Right lobe of liver (tissue), 4 donors: ENCODE measurements around the gene TBC1D13.

ENCODE experiments used
- POLR2A ChIP-seq: fragments of 450-650 bp; IDR thresholded peaks from one replicate; pipeline ENCODE4 v1.6.1; 2017; ENCODE audit warnings: antibody characterized with exemption, mild to moderate bottlenecking
- TF ChIP-seq, protein P1 (sequence below), 4 donors: fragments of 200-600 bp in 3 of 4; fragments of 450-650 bp in 1 of 4; IDR thresholded peaks; one replicate each; pipeline versions ENCODE4 v1.5.1 to v1.8.0; 2016 to 2022; ENCODE audit warnings: antibody characterized with exemption in 4 of 4, mild to moderate bottlenecking in 2 of 4
- donor health status: DM: no; HTN: no; CAD: no.
- donor health status: DM: no; HTN: no; CAD: no.
- donor health status: DM: no; HTN: yes; CAD: no.

DNA sequence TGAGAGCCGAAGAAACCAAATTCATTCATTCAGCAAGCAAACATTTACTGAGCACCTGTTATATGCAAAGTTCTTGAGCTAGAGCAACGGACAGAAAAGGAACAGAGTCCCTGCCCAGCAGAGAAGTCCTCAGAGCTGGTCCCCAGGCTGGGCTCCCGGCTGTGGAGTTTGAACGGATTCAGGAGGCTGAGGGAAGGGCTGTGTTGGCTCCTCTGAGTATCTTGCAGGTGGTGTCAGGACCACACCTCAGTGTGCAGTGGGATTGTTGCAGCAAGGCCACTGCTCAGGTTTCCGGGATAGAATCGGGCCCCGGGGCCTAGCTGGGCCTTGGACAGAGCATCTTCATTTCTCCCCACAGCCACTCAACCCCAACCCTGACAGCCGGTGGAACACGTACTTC, 5.1 kb downstream of the TBC1D13 start:
- TF ChIP-seq, protein P1, sequence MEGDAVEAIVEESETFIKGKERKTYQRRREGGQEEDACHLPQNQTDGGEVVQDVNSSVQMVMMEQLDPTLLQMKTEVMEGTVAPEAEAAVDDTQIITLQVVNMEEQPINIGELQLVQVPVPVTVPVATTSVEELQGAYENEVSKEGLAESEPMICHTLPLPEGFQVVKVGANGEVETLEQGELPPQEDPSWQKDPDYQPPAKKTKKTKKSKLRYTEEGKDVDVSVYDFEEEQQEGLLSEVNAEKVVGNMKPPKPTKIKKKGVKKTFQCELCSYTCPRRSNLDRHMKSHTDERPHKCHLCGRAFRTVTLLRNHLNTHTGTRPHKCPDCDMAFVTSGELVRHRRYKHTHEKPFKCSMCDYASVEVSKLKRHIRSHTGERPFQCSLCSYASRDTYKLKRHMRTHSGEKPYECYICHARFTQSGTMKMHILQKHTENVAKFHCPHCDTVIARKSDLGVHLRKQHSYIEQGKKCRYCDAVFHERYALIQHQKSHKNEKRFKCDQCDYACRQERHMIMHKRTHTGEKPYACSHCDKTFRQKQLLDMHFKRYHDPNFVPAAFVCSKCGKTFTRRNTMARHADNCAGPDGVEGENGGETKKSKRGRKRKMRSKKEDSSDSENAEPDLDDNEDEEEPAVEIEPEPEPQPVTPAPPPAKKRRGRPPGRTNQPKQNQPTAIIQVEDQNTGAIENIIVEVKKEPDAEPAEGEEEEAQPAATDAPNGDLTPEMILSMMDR (IDR thresholded peaks at IDR 0.05) = no peak
- TF ChIP-seq POLR2A = no peak
